VCaP (cell line): ENCODE data around the gene C5AR1.
"Not testable (repeated sequence)": the region's sequence is repeated elsewhere in the genome, so short reads cannot be mapped to it uniquely, and the experiment has no call there.

Experiments used
- H3K27ac ChIP-seq: fragments of 450-650 bp; 2 replicates; pipeline ENCODE4 v1.5.1; 2017
- TF ChIP-seq, protein P1 (sequence below): fragments of 450-650 bp; conservative IDR thresholded peaks from 2 replicates; pipeline ENCODE4 v1.5.1; 2017; ENCODE audit warnings: mild to moderate bottlenecking, moderate library complexity

C5AR1 gene

DNA sequence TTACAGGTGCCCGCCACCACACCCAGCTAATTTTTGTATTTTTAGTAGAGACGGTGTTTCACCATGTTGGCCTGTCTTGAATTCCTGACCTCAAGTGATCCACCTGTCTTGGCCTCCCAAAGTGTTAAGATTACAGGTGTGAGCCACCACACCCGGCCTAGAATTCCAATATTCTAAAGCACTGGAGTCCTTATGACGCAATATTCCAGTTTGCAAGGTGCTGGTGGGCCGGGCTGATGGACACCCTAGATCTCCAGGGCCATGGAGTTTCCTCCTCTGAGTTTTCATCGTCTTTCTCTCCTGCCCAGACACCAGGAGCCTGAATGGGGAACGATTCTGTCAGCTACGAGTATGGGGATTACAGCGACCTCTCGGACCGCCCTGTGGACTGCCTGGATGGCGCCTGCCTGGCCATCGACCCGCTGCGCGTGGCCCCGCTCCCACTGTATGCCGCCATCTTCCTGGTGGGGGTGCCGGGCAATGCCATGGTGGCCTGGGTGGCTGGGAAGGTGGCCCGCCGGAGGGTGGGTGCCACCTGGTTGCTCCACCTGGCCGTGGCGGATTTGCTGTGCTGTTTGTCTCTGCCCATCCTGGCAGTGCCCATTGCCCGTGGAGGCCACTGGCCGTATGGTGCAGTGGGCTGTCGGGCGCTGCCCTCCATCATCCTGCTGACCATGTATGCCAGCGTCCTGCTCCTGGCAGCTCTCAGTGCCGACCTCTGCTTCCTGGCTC is 31.0 kb downstream of the C5AR1 start:
- H3K27ac ChIP-seq: no peak overlapping the region
- TF ChIP-seq, protein P1, sequence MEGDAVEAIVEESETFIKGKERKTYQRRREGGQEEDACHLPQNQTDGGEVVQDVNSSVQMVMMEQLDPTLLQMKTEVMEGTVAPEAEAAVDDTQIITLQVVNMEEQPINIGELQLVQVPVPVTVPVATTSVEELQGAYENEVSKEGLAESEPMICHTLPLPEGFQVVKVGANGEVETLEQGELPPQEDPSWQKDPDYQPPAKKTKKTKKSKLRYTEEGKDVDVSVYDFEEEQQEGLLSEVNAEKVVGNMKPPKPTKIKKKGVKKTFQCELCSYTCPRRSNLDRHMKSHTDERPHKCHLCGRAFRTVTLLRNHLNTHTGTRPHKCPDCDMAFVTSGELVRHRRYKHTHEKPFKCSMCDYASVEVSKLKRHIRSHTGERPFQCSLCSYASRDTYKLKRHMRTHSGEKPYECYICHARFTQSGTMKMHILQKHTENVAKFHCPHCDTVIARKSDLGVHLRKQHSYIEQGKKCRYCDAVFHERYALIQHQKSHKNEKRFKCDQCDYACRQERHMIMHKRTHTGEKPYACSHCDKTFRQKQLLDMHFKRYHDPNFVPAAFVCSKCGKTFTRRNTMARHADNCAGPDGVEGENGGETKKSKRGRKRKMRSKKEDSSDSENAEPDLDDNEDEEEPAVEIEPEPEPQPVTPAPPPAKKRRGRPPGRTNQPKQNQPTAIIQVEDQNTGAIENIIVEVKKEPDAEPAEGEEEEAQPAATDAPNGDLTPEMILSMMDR: no peak

DNA sequence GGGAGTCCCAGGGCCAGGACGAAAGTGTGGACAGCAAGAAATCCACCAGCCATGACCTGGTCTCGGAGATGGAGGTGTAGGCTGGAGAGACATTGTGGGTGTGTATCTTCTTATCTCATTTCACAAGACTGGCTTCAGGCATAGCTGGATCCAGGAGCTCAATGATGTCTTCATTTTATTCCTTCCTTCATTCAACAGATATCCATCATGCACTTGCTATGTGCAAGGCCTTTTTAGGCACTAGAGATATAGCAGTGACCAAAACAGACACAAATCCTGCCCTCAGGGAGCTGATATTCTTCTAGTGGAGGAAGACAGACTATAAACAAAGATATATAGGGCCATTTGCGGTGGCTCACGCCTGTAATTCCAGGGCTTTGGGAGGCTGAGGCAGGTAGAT is 32.1 kb downstream of the C5AR1 start:
- TF ChIP-seq, protein P1: no peak

DNA sequence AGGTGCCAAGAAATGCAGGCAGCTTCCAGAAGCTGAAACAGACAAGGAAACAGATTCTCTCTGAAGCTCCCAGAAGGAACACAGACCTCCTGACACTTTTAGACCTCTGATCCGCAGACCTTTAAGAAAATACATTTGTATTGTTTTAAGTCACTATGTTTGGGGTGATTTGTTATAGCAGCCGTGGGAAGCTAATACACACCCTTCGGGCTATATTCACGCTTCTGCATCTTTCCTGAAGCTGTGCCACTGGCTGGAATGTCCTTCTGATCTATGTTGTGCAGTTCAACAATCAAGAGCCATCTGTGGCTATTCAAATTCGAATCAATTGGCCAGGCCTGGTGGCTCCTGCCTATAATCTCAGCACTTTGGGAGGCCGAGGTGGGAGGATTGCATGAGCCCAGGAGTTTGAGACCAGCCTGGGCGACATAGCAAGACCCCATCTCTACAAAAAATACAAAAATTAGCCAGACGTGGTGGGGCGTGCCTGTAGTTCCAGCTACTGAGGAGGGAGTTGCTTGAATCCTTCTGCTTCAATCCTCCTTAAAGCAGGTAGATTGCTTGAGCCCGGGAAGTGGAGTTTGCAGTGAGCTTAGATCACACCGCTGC is 33.6 kb downstream of the C5AR1 start:
- no peak overlapping the region for H3K27ac ChIP-seq
- TF ChIP-seq, protein P1: no peak

More for the DNA sequence above, 32.1 kb downstream of the C5AR1 start:
- no peak overlapping the region for H3K27ac ChIP-seq

DNA sequence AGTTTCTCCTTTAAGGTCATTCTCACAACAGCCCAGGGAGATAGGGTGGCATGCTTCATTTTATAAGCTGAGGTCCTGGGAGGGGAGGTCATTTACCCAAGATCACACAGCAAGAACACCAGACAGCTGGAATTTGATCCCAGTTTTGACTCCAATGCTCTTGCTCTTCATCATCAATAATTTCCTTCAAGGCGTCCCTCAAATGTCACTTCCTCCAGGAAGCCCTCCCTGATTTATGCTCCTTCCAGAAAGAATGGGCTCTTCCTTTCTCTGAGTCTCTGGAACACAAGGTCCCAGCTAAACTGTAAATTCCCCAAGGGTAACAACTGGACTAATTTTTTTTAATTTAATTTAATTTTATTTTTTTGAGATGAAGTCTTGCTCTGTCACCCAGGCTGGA is 34.8 kb downstream of the C5AR1 start:
- TF ChIP-seq, protein P1: no peak
- no peak overlapping the region for H3K27ac ChIP-seq

DNA sequence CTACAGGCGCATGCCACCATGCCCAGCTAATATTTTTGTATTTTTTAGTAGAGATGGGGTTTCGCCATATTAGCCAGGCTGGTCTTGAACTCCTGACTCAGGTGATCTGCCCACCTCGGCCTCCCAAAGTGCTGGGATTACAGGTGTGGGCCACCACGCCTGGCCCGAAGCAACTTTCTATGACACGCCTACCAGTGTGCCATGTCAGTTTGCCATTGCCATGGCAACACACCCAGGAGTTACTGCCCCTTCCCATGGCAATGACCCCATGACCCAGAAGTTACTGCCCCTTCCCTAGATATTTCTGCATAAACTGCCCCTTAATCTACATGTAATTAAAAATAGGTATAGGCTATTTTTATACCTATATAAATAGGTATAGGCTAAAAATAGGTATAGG is 36.4 kb downstream of the C5AR1 start:
- not testable (repeated sequence) for H3K27ac ChIP-seq

DNA sequence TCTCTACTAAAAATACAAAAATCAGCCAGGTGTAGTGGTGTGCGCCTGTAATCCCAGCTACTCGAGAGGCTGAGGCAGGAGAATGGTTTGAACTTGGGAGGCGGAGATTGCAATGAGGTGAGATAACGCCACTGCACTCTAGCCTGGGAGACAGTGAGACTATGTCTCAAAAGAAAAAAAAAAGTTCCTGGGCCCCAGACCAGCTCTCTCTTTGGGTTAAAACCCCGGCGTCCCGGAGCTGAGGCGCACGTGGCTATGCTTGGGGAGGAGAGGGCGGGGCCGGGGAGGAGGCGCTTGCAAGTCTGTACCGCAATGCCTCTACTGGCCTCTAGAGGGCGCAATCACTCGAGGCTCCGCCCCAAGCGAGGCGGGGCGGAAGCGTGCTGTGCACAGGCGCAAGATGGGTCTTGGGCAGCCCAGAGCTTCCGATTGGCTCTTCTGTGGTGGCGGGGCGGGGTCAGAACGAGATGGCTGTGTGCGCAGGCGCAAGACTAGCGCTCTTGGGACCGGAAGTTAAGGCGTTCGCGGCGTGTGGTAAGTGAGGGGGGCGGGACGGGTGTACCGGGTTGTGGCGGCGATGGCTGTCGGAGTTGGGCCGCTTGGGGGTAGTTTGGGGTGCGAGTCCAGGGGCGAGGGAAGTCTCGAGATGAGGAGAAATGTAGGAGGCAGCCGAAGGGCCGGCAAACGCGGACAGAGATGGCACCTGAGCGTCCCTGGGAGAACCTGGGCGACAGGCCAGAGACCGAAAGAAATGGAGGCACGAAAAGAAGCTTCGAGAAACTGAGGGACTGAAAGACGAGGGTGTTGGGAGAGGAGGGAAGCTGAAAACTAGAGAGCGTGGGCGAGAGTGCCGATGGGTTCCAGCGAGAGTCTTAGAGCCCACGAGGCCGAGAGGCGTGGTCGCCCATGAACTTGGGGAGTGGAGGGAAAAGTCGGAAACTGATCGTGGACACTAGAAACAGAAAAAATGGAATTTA is 39.4 kb downstream of the C5AR1 start, which contains the start of gene DHX34:
Gene DHX34, plus strand, starts transcription at position 497 of the 977 bp plus-strand sequence. CDS start 3,716 bp downstream, outside the sequence.
- TF ChIP-seq, protein P1: peak; percentile 99
- peak within 1 kb of the TSS; percentile 74; the same call in 1 of the 2 replicates for H3K27ac ChIP-seq

DNA sequence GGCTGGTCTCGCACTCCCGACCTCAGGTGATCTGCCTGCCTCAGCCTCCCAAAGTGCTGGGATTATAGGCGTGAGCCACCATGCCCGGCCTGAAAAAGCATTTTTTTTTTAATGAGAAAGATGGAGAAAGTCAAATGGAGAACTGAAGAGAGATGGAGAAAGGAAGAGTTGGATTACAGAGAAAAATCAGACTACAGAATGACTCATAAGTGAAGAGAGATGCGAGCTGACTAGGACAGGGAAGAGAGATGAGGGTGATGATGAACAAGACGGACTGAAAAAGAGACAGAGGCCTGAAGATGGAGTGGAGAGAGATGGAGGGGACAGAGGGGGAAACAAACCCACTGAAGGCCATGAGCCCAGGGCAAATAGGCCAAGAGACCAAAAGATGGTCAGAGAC is 41.0 kb downstream of the C5AR1 start:
- H3K27ac ChIP-seq: no peak overlapping the region
- TF ChIP-seq, protein P1: no peak
